Measurements from ENCODE around the gene DDX31.

Gene DDX31

GRCh38 chr9:132702254-132702653 is 32.5 kb upstream of the DDX31 start:
- ChIA-PET CTCF (no interaction called here), POLR2A (no interaction called here)
- no peak for DNase-seq (ENCODE audit: extremely low spot score)
- TF ChIP-seq FOXA1 (IDR thresholded peaks at IDR 0.05) (no peak), BHLHE40 (IDR thresholded peaks at IDR 0.05; ENCODE audit: borderline replicate concordance) (no peak), SP1 (IDR thresholded peaks at IDR 0.05) (no peak), LEF1 (IDR thresholded peaks at IDR 0.05; ENCODE audit: borderline replicate concordance) (no peak), L3MBTL2 (conservative IDR thresholded peaks at IDR 0.05) (no peak), CTBP1 (IDR thresholded peaks at IDR 0.05; ENCODE audit: borderline replicate concordance) (no peak), ZNF384 (IDR thresholded peaks at IDR 0.05) (no peak), FOXK2 (IDR thresholded peaks at IDR 0.05) (no peak), ARNT (IDR thresholded peaks at IDR 0.05) (no peak)

- CTCF ChIA-PET, result no interaction called here
- TF ChIP-seq CTBP1 (IDR thresholded peaks at IDR 0.05; ENCODE audit: borderline replicate concordance) (no peak), SUZ12 (IDR thresholded peaks at IDR 0.05) (no peak), ELF4 (IDR thresholded peaks at IDR 0.05) (no peak), NFRKB (IDR thresholded peaks at IDR 0.05) (no peak), FOXM1 (IDR thresholded peaks at IDR 0.05; ENCODE audit: borderline replicate concordance) (no peak)
- POLR2A ChIA-PET, result no interaction called here
- no peak for DNase-seq (ENCODE audit: extremely low spot score)
Observed at GRCh38 chr9:132699956-132700355, 30.2 kb upstream of the DDX31 start.

GRCh38 chr9:132698989-132699388 is 29.2 kb upstream of the DDX31 start:
- no peak for DNase-seq (ENCODE audit: extremely low spot score)
- TF ChIP-seq LEF1 (IDR thresholded peaks at IDR 0.05; ENCODE audit: borderline replicate concordance), result no peak
- TF ChIP-seq PKNOX1 (IDR thresholded peaks at IDR 0.05), result no peak
- no peak for TF ChIP-seq NFRKB (IDR thresholded peaks at IDR 0.05)
- no peak for TF ChIP-seq SP1 (IDR thresholded peaks at IDR 0.05)
- TF ChIP-seq ZNF384 (IDR thresholded peaks at IDR 0.05), result no peak
- no peak for TF ChIP-seq FOXK2 (IDR thresholded peaks at IDR 0.05)
- TF ChIP-seq ELF4 (IDR thresholded peaks at IDR 0.05), result no peak
- TF ChIP-seq FOXA1 (IDR thresholded peaks at IDR 0.05), result no peak
- TF ChIP-seq FOXM1 (IDR thresholded peaks at IDR 0.05; ENCODE audit: borderline replicate concordance), result no peak
- TF ChIP-seq HDGF (IDR thresholded peaks at IDR 0.05; ENCODE audit: borderline replicate concordance), result no peak
- no peak for TF ChIP-seq BHLHE40 (IDR thresholded peaks at IDR 0.05; ENCODE audit: borderline replicate concordance)
- TF ChIP-seq ARNT (IDR thresholded peaks at IDR 0.05), result no peak
- TF ChIP-seq CTBP1 (IDR thresholded peaks at IDR 0.05; ENCODE audit: borderline replicate concordance), result no peak
- ChIA-PET POLR2A (no interaction called here), CTCF (no interaction called here)

DNA sequence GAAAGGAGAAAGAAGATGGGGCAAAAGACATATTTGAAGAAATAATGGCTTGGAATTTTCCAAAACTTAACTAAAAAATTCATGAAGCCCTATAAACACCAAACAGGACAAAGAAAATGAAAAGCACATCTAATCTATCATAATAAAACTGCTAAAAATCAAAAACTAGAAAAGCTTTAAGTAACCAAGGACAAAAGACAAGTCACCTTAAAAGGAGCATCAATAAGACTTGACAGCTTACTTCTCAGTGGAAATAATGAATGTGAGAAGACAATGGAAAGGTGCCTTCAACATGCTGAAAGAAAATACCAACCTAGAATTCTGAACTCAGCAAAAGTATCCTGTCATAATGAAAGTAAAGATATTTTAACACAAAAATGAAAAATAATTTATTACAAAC is 27.4 kb upstream of the DDX31 start:
- TF ChIP-seq PKNOX1 (IDR thresholded peaks at IDR 0.05) (no peak), NFRKB (IDR thresholded peaks at IDR 0.05) (no peak), SP1 (IDR thresholded peaks at IDR 0.05) (no peak), ELF4 (IDR thresholded peaks at IDR 0.05) (no peak), HDGF (IDR thresholded peaks at IDR 0.05; ENCODE audit: borderline replicate concordance) (no peak), L3MBTL2 (conservative IDR thresholded peaks at IDR 0.05) (no peak), FOXA1 (IDR thresholded peaks at IDR 0.05) (no peak)
- CTCF ChIA-PET, result no interaction called here
- no peak for DNase-seq (ENCODE audit: extremely low spot score)
- POLR2A ChIA-PET, result no interaction called here

GRCh38 chr9:132694144-132694543 is 24.4 kb upstream of the DDX31 start:
- no peak for DNase-seq (ENCODE audit: extremely low spot score)
- CTCF ChIA-PET, result no interaction called here
- TF ChIP-seq L3MBTL2 (conservative IDR thresholded peaks at IDR 0.05) (no peak), ZNF384 (IDR thresholded peaks at IDR 0.05) (no peak), ELF4 (IDR thresholded peaks at IDR 0.05) (no peak), FOXM1 (IDR thresholded peaks at IDR 0.05; ENCODE audit: borderline replicate concordance) (no peak), LEF1 (IDR thresholded peaks at IDR 0.05; ENCODE audit: borderline replicate concordance) (no peak), HDGF (IDR thresholded peaks at IDR 0.05; ENCODE audit: borderline replicate concordance) (no peak), SP1 (IDR thresholded peaks at IDR 0.05) (no peak), SUZ12 (IDR thresholded peaks at IDR 0.05) (no peak), CTBP1 (IDR thresholded peaks at IDR 0.05; ENCODE audit: borderline replicate concordance) (no peak), NFRKB (IDR thresholded peaks at IDR 0.05) (no peak), FOXA1 (IDR thresholded peaks at IDR 0.05) (no peak), TARDBP (IDR thresholded peaks at IDR 0.05) (no peak), ARNT (IDR thresholded peaks at IDR 0.05) (no peak)
- POLR2A ChIA-PET, result interaction anchor here (0.7 to 1.1 kb wide), 2 partner anchors 25 to 62 kb away, joined by 3 read pairs; partner anchors contain the start of gene DDX31

- TF ChIP-seq LEF1 (IDR thresholded peaks at IDR 0.05; ENCODE audit: borderline replicate concordance), result no peak
- no peak for DNase-seq (ENCODE audit: extremely low spot score)
- CTCF ChIA-PET, result no interaction called here
Observed at GRCh38 chr9:132690696-132691095, 20.9 kb upstream of the DDX31 start.

GRCh38 chr9:132683873-132684272 is 14.1 kb upstream of the DDX31 start:
- TF ChIP-seq TARDBP (IDR thresholded peaks at IDR 0.05), result no peak
- TF ChIP-seq SP1 (IDR thresholded peaks at IDR 0.05), result no peak
- TF ChIP-seq FOXK2 (IDR thresholded peaks at IDR 0.05), result no peak
- no peak for TF ChIP-seq PKNOX1 (IDR thresholded peaks at IDR 0.05)
- TF ChIP-seq FOXA1 (IDR thresholded peaks at IDR 0.05), result no peak
- TF ChIP-seq L3MBTL2 (conservative IDR thresholded peaks at IDR 0.05), result no peak
- TF ChIP-seq LEF1 (IDR thresholded peaks at IDR 0.05; ENCODE audit: borderline replicate concordance), result no peak
- no peak for TF ChIP-seq NFRKB (IDR thresholded peaks at IDR 0.05)
- no peak for TF ChIP-seq BHLHE40 (IDR thresholded peaks at IDR 0.05; ENCODE audit: borderline replicate concordance)
- no peak for TF ChIP-seq ELF4 (IDR thresholded peaks at IDR 0.05)
- no peak for TF ChIP-seq HDGF (IDR thresholded peaks at IDR 0.05; ENCODE audit: borderline replicate concordance)
- no peak for TF ChIP-seq ARNT (IDR thresholded peaks at IDR 0.05)
- TF ChIP-seq CTBP1 (IDR thresholded peaks at IDR 0.05; ENCODE audit: borderline replicate concordance), result no peak
- no peak for TF ChIP-seq FOXM1 (IDR thresholded peaks at IDR 0.05; ENCODE audit: borderline replicate concordance)
- TF ChIP-seq SUZ12 (IDR thresholded peaks at IDR 0.05), result no peak
- ChIA-PET POLR2A (no interaction called here), CTCF (no interaction called here)
- DNase-seq (ENCODE audit: extremely low spot score), result no peak

More at GRCh38 chr9:132690696-132691095, 20.9 kb upstream of the DDX31 start:
- POLR2A ChIA-PET, result no interaction called here

All from HEK293T (cell line).